Stimulated activated CD4-positive, alpha-beta T cell treated with anti-CD3 and anti-CD28 coated beads, Interleukin-2, amount 100 ng/mL, for 24 hours (primary cell): Measurements from ENCODE around the gene ACYP2.
"Not testable (repeated sequence)": the region's sequence is repeated elsewhere in the genome, so short reads cannot be mapped to it uniquely, and the experiment has no call there.

Experiments
- DNase-seq, 2 donors: peaks; one replicate each; pipeline ENCODE4 v3.0.0-alpha.2; 2020

ACYP2 gene

GRCh38 chr2:54115284-54116137, at the start of gene ACYP2:
ACYP2 (plus strand) TSS chr2:54115615.
- peak; percentile 93 to 95 for DNase-seq

- no peak for DNase-seq
These were observed 49.5 kb upstream of the ACYP2 start for GRCh38 chr2:54065891-54066290.

GRCh38 chr2:54067851-54068375, 47.5 kb upstream of the ACYP2 start:
- no peak for DNase-seq

GRCh38 chr2:54072483-54072882, 42.9 kb upstream of the ACYP2 start:
- DNase-seq = not testable (repeated sequence)

- no peak for DNase-seq
These were observed 41.6 kb upstream of the ACYP2 start for GRCh38 chr2:54073796-54074195.

- DNase-seq = no peak
These were observed 40.6 kb upstream of the ACYP2 start for GRCh38 chr2:54074606-54075341.

- no peak for DNase-seq
These were observed 38.8 kb upstream of the ACYP2 start for GRCh38 chr2:54076586-54076985.

- DNase-seq = no peak
These were observed 38.1 kb upstream of the ACYP2 start for GRCh38 chr2:54077088-54077900.

- no peak for DNase-seq
These were observed 36.1 kb upstream of the ACYP2 start for GRCh38 chr2:54079331-54079730.

GRCh38 chr2:54081574-54081973, 33.8 kb upstream of the ACYP2 start:
- DNase-seq = peak; percentile 31 to 40

GRCh38 chr2:54083021-54083420, 32.4 kb upstream of the ACYP2 start:
- no peak for DNase-seq

- no peak for DNase-seq
These were observed 32.0 kb upstream of the ACYP2 start for GRCh38 chr2:54083445-54083844.

GRCh38 chr2:54084600-54084999, 30.8 kb upstream of the ACYP2 start:
- DNase-seq = no peak

- DNase-seq = no peak
These were observed 30.3 kb upstream of the ACYP2 start for GRCh38 chr2:54085069-54085468.

GRCh38 chr2:54086157-54086556, 29.3 kb upstream of the ACYP2 start:
- no peak for DNase-seq

- DNase-seq = no peak
These were observed 27.2 kb upstream of the ACYP2 start for GRCh38 chr2:54088191-54088634.

- DNase-seq = no peak
These were observed 26.7 kb upstream of the ACYP2 start for GRCh38 chr2:54088719-54089118.

GRCh38 chr2:54090521-54091117, 24.8 kb upstream of the ACYP2 start:
- DNase-seq = no peak

GRCh38 chr2:54092940-54093339, 22.5 kb upstream of the ACYP2 start:
- no peak for DNase-seq

GRCh38 chr2:54095406-54095805, 20.0 kb upstream of the ACYP2 start:
- DNase-seq = not testable (repeated sequence)

- not testable (repeated sequence) for DNase-seq
These were observed 19.3 kb upstream of the ACYP2 start for GRCh38 chr2:54096141-54096540.

GRCh38 chr2:54097124-54097523, 18.3 kb upstream of the ACYP2 start:
- DNase-seq = no peak

GRCh38 chr2:54099370-54099769, 16.0 kb upstream of the ACYP2 start:
- DNase-seq = no peak
